OCI-LY1 (cell line): ENCODE data around the gene ANKRD13B.

Source experiments
- H2AFZ ChIP-seq: fragments of 200-600 bp; sonication (generic), shearing (Covaris generic); 2 replicates; pipeline ENCODE4 v1.6.0; 2014; ENCODE audit warnings: antibody characterized with exemption, mild to moderate bottlenecking, low read length
- H3F3A ChIP-seq: fragments of 200-600 bp; sonication (generic), shearing (Covaris generic); 2 replicates; pipeline ENCODE4 v1.6.0; 2014; ENCODE audit warnings: mild to moderate bottlenecking, antibody characterized with exemption, low read length, moderate library complexity; ENCODE audit not compliant: insufficient read depth
- H3K27ac ChIP-seq: fragments of 200-600 bp; sonication (generic); 2 replicates; pipeline ENCODE4 v1.5.1; 2014; ENCODE audit warnings: low read length, mixed run types, mild to moderate bottlenecking, low read depth; ENCODE audit not compliant: poor library complexity, severe bottlenecking
- H3K27me3 ChIP-seq: fragments of 200-600 bp; sonication (generic); 2 replicates; pipeline ENCODE4 v1.6.0; 2014; ENCODE audit warnings: antibody characterized with exemption, mild to moderate bottlenecking, low read length, moderate library complexity; ENCODE audit not compliant: insufficient read depth
- H3K36me3 ChIP-seq: fragments of 200-600 bp; sonication (generic); 2 replicates; pipeline ENCODE4 v1.6.1; 2014; ENCODE audit warnings: mild to moderate bottlenecking, antibody characterized with exemption, low read length, moderate library complexity, mixed read lengths; ENCODE audit not compliant: insufficient read depth
- H3K4me1 ChIP-seq: fragments of 200-600 bp; sonication (generic); 2 replicates; pipeline ENCODE4 v1.5.1; 2014; ENCODE audit warnings: mild to moderate bottlenecking, low read length, moderate library complexity; ENCODE audit not compliant: insufficient read depth, severe bottlenecking
- H3K4me2 ChIP-seq: fragments of 200-600 bp; sonication (generic), shearing (Covaris generic); 2 replicates; pipeline ENCODE4 v1.6.1; 2014; ENCODE audit warnings: low read length
- H3K4me3 ChIP-seq: fragments of 200-600 bp; sonication (generic); 2 replicates; pipeline ENCODE4 v1.5.1; 2014; ENCODE audit warnings: low read length, low read depth, mild to moderate bottlenecking, mixed read lengths; ENCODE audit not compliant: poor library complexity, severe bottlenecking
- H3K79me2 ChIP-seq: fragments of 200-600 bp; shearing (Covaris generic); 2 replicates; pipeline ENCODE4 v1.6.1; 2016; ENCODE audit warnings: mixed run types, low read length, mixed read lengths; ENCODE audit not compliant: insufficient read depth
- H3K9ac ChIP-seq: fragments of 200-600 bp; sonication (generic), shearing (Covaris generic); 2 replicates; pipeline ENCODE4 v1.6.1; 2014; ENCODE audit warnings: mild to moderate bottlenecking, low read length, mixed read lengths
- H3K9me2 ChIP-seq: fragments of 200-600 bp; sonication (generic), shearing (Covaris generic); 2 replicates; pipeline ENCODE4 v1.6.1; 2014; ENCODE audit warnings: low read depth, mild to moderate bottlenecking, low read length, mixed read lengths
- H3K9me3 ChIP-seq: fragments of 200-600 bp; shearing (Covaris generic); 2 replicates; pipeline ENCODE4 v1.6.1; 2014; ENCODE audit warnings: low read length, mixed read lengths
- H4K20me1 ChIP-seq: fragments of 200-600 bp; sonication (generic), shearing (Covaris generic); 2 replicates; pipeline ENCODE4 v1.6.0; 2016; ENCODE audit warnings: mild to moderate bottlenecking, low read length; ENCODE audit not compliant: insufficient read depth
- EZH2 ChIP-seq: fragments of 200-600 bp; sonication (generic), shearing (Covaris generic); IDR thresholded peaks from 2 replicates; pipeline ENCODE4 v1.8.0; 2017; ENCODE audit warnings: borderline replicate concordance, mixed run types, mild to moderate bottlenecking, antibody characterized with exemption, low read length, moderate library complexity, mixed read lengths
- TF ChIP-seq, protein P1 (sequence below): fragments of 200-600 bp; sonication (generic), shearing (Covaris generic); IDR thresholded peaks from 2 replicates; pipeline ENCODE4 v1.5.1; 2017; ENCODE audit warnings: mild to moderate bottlenecking, antibody characterized with exemption, low read length, moderate library complexity, mixed read lengths

ANKRD13B gene

DNA sequence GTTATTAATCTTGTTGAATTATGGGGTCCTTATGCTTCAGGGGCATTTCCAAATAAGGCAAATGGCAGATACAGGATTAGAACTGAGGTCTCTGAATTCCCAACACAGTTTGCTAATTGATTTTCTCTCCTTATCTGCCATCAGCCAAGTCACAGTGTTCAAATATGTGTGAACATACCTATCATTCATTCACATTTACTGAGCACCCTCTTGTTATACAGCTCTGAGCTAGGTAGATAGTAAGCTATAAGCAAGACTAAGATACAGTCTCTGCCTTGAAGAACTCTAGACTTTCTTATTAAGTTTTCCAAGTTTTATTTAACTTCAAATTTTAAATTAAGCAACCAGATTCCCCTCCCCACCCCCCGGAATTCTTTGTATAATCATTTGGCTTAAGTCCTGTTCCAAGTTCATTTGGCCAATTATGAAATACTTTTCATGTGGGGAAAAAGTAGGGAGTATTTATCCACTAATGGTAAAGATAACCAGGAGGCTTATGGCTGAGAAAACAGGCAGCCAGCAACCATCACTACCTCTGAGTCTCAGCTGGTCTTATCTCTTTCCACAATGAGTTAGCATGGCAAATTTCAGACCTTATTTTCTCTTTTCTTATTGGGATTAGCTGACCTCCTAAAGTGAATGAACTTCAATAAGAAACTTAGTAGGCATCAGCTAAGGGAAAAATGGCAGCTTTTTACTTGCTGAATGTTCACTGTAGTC lies 61.2 kb downstream of the ANKRD13B start:
- H2AFZ ChIP-seq, result no peak overlapping the region

DNA sequence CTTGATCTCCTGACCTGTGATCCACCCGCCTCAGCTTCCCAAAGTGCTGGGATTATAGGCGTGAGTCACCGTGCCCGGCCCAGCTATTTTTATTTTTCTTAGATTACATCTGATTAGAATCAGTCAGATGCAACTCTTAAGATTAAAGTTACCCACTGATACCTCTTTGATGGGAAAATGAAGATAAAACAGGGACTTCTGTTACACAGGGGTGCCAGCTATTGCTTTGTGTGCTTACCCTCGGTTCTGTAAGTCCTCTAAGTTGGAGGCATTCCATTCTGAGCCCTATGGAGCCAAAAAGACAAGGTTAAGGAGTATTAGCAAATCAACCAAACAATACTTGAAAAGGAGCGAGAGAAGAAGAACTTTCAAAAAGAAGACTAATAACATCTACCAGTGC lies 62.4 kb downstream of the ANKRD13B start:
- peaks cover 78% of the 10 kb centered on the region for H3K36me3 ChIP-seq
- H3K4me3 ChIP-seq, result no peak overlapping the region
- H3K9me2 ChIP-seq, result no peaks in the 10 kb centered on the region
- no peak overlapping the region for H2AFZ ChIP-seq
- TF ChIP-seq EZH2, result no peak
- TF ChIP-seq, protein P1, sequence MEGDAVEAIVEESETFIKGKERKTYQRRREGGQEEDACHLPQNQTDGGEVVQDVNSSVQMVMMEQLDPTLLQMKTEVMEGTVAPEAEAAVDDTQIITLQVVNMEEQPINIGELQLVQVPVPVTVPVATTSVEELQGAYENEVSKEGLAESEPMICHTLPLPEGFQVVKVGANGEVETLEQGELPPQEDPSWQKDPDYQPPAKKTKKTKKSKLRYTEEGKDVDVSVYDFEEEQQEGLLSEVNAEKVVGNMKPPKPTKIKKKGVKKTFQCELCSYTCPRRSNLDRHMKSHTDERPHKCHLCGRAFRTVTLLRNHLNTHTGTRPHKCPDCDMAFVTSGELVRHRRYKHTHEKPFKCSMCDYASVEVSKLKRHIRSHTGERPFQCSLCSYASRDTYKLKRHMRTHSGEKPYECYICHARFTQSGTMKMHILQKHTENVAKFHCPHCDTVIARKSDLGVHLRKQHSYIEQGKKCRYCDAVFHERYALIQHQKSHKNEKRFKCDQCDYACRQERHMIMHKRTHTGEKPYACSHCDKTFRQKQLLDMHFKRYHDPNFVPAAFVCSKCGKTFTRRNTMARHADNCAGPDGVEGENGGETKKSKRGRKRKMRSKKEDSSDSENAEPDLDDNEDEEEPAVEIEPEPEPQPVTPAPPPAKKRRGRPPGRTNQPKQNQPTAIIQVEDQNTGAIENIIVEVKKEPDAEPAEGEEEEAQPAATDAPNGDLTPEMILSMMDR, result no peak
- no peak overlapping the region for H3K4me2 ChIP-seq
- H3K9ac ChIP-seq, result no peak overlapping the region
- no peaks in the 10 kb centered on the region for H4K20me1 ChIP-seq
- H3K79me2 ChIP-seq, result no peaks in the 10 kb centered on the region
- H3K4me1 ChIP-seq, result no peaks in the 10 kb centered on the region
- no peaks in the 10 kb centered on the region for H3K9me3 ChIP-seq
- H3K27me3 ChIP-seq, result no peaks in the 10 kb centered on the region
- H3K27ac ChIP-seq, result no peak overlapping the region
- H3F3A ChIP-seq, result no peaks in the 10 kb centered on the region

More for the DNA sequence above, 61.2 kb downstream of the ANKRD13B start:
- Histone ChIP-seq H3K79me2 (no peaks in the 10 kb centered on the region), H3K9ac (no peak overlapping the region), H3K4me1 (no peaks in the 10 kb centered on the region), H3K27ac (no peak overlapping the region), H3K36me3 (peaks cover 80% of the 10 kb centered on the region), H4K20me1 (no peaks in the 10 kb centered on the region), H3K4me2 (no peak overlapping the region), H3F3A (no peaks in the 10 kb centered on the region), H3K4me3 (no peak overlapping the region), H3K9me2 (no peaks in the 10 kb centered on the region), H3K9me3 (no peaks in the 10 kb centered on the region), H3K27me3 (no peaks in the 10 kb centered on the region)
- TF ChIP-seq, protein P1, result no peak
- TF ChIP-seq EZH2, result no peak

DNA sequence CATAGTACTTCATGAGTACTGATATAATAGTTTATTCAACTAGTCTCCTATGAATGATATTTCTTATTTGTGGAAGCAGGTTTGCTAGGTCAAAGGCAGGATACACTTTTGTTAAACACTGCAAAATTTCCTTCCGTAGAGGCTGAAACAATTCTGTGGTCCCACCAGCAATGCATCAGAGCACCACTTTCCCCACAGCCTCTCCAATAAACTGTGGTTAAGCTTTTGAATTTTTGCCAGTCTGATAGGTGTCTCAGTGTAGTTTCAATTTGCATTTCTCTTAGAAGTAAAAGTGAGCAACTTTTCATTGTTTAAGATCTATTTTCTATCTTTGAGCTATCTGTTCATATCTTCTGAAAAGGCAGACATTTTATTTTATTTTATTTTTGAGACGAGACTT lies 66.2 kb downstream of the ANKRD13B start:
- Histone ChIP-seq H3K36me3 (peaks cover 88% of the 10 kb centered on the region), H4K20me1 (no peaks in the 10 kb centered on the region), H3K27ac (no peak overlapping the region), H3K27me3 (no peaks in the 10 kb centered on the region), H3K4me1 (no peaks in the 10 kb centered on the region), H3K9me3 (no peaks in the 10 kb centered on the region), H3K4me3 (no peak overlapping the region), H3K4me2 (no peak overlapping the region), H3K79me2 (no peaks in the 10 kb centered on the region), H3F3A (no peaks in the 10 kb centered on the region), H3K9me2 (no peaks in the 10 kb centered on the region), H2AFZ (no peak overlapping the region), H3K9ac (no peak overlapping the region)
- TF ChIP-seq EZH2, result no peak
- TF ChIP-seq, protein P1, result no peak
